ENCODE measurements around the gene SLC41A1.

Gene SLC41A1

GRCh38 chr1:205741681-205742080 is 71.3 kb downstream of the SLC41A1 start:
- TF ChIP-seq, protein P1, sequence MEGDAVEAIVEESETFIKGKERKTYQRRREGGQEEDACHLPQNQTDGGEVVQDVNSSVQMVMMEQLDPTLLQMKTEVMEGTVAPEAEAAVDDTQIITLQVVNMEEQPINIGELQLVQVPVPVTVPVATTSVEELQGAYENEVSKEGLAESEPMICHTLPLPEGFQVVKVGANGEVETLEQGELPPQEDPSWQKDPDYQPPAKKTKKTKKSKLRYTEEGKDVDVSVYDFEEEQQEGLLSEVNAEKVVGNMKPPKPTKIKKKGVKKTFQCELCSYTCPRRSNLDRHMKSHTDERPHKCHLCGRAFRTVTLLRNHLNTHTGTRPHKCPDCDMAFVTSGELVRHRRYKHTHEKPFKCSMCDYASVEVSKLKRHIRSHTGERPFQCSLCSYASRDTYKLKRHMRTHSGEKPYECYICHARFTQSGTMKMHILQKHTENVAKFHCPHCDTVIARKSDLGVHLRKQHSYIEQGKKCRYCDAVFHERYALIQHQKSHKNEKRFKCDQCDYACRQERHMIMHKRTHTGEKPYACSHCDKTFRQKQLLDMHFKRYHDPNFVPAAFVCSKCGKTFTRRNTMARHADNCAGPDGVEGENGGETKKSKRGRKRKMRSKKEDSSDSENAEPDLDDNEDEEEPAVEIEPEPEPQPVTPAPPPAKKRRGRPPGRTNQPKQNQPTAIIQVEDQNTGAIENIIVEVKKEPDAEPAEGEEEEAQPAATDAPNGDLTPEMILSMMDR (conservative IDR thresholded peaks at IDR 0.05) = no peak
- H3K27ac ChIP-seq = no peak overlapping the region

GRCh38 chr1:205739348-205740160 is 73.4 kb downstream of the SLC41A1 start:
- no peak overlapping the region for H3K27ac ChIP-seq
- TF ChIP-seq, protein P1 (conservative IDR thresholded peaks at IDR 0.05) = peak; percentile 28; the same call in 1 of the 2 replicates

All from VCaP (cell line).